Thoracic aorta (tissue), 2 donors: Measurements from ENCODE around the gene INF2. TPM values are rescaled to one million over a fixed set of nuclear protein-coding genes. Genes with fewer than 3 reads are reported as not detected.

Source experiments
- ATAC-seq: fragments of 150-250 bp; one replicate; pipeline ENCODE4 v1.8.0; 2017; ENCODE audit warnings: low read depth; ENCODE audit not compliant: insufficient number of reproducible peaks, low FRiP score
- DNase-seq: peaks from one replicate; pipeline ENCODE4 v3.0.0-alpha.2; 2020; ENCODE audit warnings: low spot score
- H3K27ac ChIP-seq, 2 donors: fragments of 200-600 bp; sonication (generic); 1 replicate in 1 of 2; 2 replicates in 1 of 2; pipeline ENCODE4 v1.5.1; 2016; ENCODE audit warnings: mild to moderate bottlenecking in 2 of 2, moderate library complexity in 2 of 2
- H3K27me3 ChIP-seq: fragments of 200-600 bp; sonication (generic); replicated peaks from 2 replicates; pipeline ENCODE4 v1.6.0; 2016; ENCODE audit warnings: mild to moderate bottlenecking; ENCODE audit not compliant: insufficient read depth
- H3K36me3 ChIP-seq: fragments of 200-600 bp; sonication (generic); one replicate; pipeline ENCODE4 v1.5.1; 2016
- H3K4me1 ChIP-seq, 2 donors: fragments of 200-600 bp; sonication (generic); 1 replicate in 1 of 2; 2 replicates in 1 of 2; pipeline versions ENCODE4 v1.5.1 to v1.6.0; 2016; ENCODE audit warnings: low read depth in 2 of 2, mild to moderate bottlenecking in 1 of 2; ENCODE audit not compliant: control insufficient read depth in 1 of 2
- H3K4me3 ChIP-seq: fragments of 200-600 bp; sonication (generic); 2 replicates; pipeline ENCODE4 v1.5.1; 2016; ENCODE audit warnings: mild to moderate bottlenecking
- H3K9me3 ChIP-seq: fragments of 200-600 bp; sonication (generic); 2 replicates; pipeline ENCODE4 v1.5.1; 2016
- CTCF ChIP-seq: fragments of 200-600 bp; sonication (generic); IDR thresholded peaks from one replicate; pipeline ENCODE4 v1.5.1; 2019; ENCODE audit warnings: antibody characterized with exemption
- total RNA-seq, 2 donors: library from RNA; depleted of rRNA; stranded (reverse); fragments of >200 nt; gene quantifications; one replicate each; pipeline versions ENCODE4 v1.1.0 to v1.2.3, GENCODE V29; 2016

Gene INF2
- total RNA-seq, 2 donors from 2014 or later, result 124 to 162 TPM

GRCh38 chr14:104700747-104701217, 11.4 kb downstream of the INF2 start:
- peaks cover 35% of the 10 kb centered on the region for H3K36me3 ChIP-seq
- H3K9me3 ChIP-seq, result no peaks in the 10 kb centered on the region
- H3K27ac ChIP-seq, result peak overlapping the region in 1 of 2 donors; percentile 71
- peaks cover 33 to 48% of the 10 kb centered on the region in 2 donors for H3K4me1 ChIP-seq
- H3K27me3 ChIP-seq, result no peaks in the 10 kb centered on the region
- no peak for ATAC-seq
- H3K4me3 ChIP-seq, result no peak overlapping the region
- DNase-seq, result no peak
- no peak for TF ChIP-seq CTCF

GRCh38 chr14:104701383-104702076, 12.1 kb downstream of the INF2 start:
- DNase-seq, result no peak
- no peak for TF ChIP-seq CTCF
- Histone ChIP-seq H3K27me3 (no peaks in the 10 kb centered on the region), H3K9me3 (no peaks in the 10 kb centered on the region), H3K36me3 (peaks cover 40% of the 10 kb centered on the region), H3K27ac (no peak overlapping the region), H3K4me1 (peaks cover 28 to 41% of the 10 kb centered on the region in 2 donors), H3K4me3 (no peak overlapping the region)
- ATAC-seq, result no peak

GRCh38 chr14:104702106-104702505, 12.7 kb downstream of the INF2 start:
- TF ChIP-seq CTCF, result no peak
- Histone ChIP-seq H3K36me3 (peaks cover 41% of the 10 kb centered on the region), H3K4me3 (no peak overlapping the region), H3K4me1 (peaks cover 24 to 35% of the 10 kb centered on the region in 2 donors), H3K27ac (no peak overlapping the region), H3K9me3 (no peaks in the 10 kb centered on the region), H3K27me3 (no peaks in the 10 kb centered on the region)
- no peak for DNase-seq
- ATAC-seq, result no peak

- Histone ChIP-seq H3K36me3 (peaks cover 41% of the 10 kb centered on the region), H3K27ac (no peak overlapping the region)
Measured at GRCh38 chr14:104702673-104703072, 13.3 kb downstream of the INF2 start.

GRCh38 chr14:104703269-104703668, 13.9 kb downstream of the INF2 start:
- H3K27me3 ChIP-seq, result no peaks in the 10 kb centered on the region
- no peak overlapping the region for H3K4me3 ChIP-seq
- ATAC-seq (no peak), DNase-seq (no peak)
- H3K4me1 ChIP-seq, result peaks cover 13 to 28% of the 10 kb centered on the region in 2 donors
- no peaks in the 10 kb centered on the region for H3K9me3 ChIP-seq
- peaks cover 41% of the 10 kb centered on the region for H3K36me3 ChIP-seq
- H3K27ac ChIP-seq, result no peak overlapping the region
- TF ChIP-seq CTCF, result no peak

More at GRCh38 chr14:104702673-104703072, 13.3 kb downstream of the INF2 start:
- ATAC-seq, result no peak
- H3K4me1 ChIP-seq, result peaks cover 18 to 29% of the 10 kb centered on the region in 2 donors
- no peak overlapping the region for H3K4me3 ChIP-seq
- no peaks in the 10 kb centered on the region for H3K9me3 ChIP-seq
- H3K27me3 ChIP-seq, result no peaks in the 10 kb centered on the region
- TF ChIP-seq CTCF, result no peak
- DNase-seq, result no peak
